ENCODE measurements around the gene BTBD16.
A peak's percentile ranks its signal among the peaks of the same experiment; 100 is the strongest.

BTBD16 gene

DNA sequence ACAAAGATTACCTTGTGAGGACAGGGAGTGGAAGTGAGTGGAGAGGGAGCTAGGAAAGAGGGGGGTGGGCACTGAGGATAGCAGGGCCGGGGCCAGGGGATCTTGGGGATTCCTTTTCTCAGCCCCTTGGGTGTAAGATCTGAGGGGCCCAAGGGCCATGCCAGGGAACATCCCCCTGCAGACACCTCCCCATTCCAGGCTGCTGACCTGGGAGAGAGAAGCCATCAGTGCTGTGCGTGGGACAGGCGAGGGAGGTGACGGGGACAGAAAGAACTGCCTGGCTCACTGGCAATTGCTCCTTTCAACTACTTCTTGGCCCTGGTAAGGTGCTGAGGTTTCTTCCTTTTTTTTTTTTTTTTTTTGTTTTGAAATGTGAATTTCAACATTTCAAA is 12.0 kb upstream of the BTBD16 start:
- peak overlapping the region; percentile 3 for H3K18ac ChIP-seq (ENCODE audit: low read length)
- H3K27me3 ChIP-seq (ENCODE audit: control insufficient read depth in 3 of 3, insufficient read depth in 3 of 3, low read depth in 1 of 3, low read length in 3 of 3) = no peaks in the 10 kb centered on the region
- no peak for DNase-seq (ENCODE audit: low spot score)
- H2BK5ac ChIP-seq (ENCODE audit: low read length) = no peak overlapping the region
- H4K91ac ChIP-seq (ENCODE audit: low read depth, low read length, poor library complexity) = no peak overlapping the region
- no CpG with 5 or more reads among the region's 4 CpGs for WGBS, 2 donors (ENCODE audit: extremely low coverage in 2 of 2, insufficient read length in 2 of 2, insufficient replicate concordance in 1 of 2)
- H3K23ac ChIP-seq (ENCODE audit: low read depth, low read length, poor library complexity) = no peak overlapping the region
- peaks cover 0 to 6% of the 10 kb centered on the region in 2 donors for H3K4me1 ChIP-seq (ENCODE audit: control insufficient read depth in 2 of 2, insufficient read depth in 1 of 2, low read depth in 1 of 2, low read length in 2 of 2)
- H2BK15ac ChIP-seq (ENCODE audit: low read length) = no peak overlapping the region
- H3K14ac ChIP-seq (ENCODE audit: low read length) = no peak overlapping the region
- peaks cover 7 to 31% of the 10 kb centered on the region in 2 donors for H3K36me3 ChIP-seq (replicated peaks in 1 of 2; ENCODE audit: control insufficient read depth in 2 of 2, insufficient read depth in 2 of 2, low read length in 2 of 2)
- peaks cover 4 to 24% of the 10 kb centered on the region in 2 donors for H3K9me3 ChIP-seq (replicated peaks in 1 of 2; ENCODE audit: control insufficient read depth in 2 of 2, insufficient read depth in 1 of 2, low read depth in 1 of 2, low read length in 2 of 2)
- no peak overlapping the region for H2AFZ ChIP-seq (ENCODE audit: low read length)
- H3K79me1 ChIP-seq (ENCODE audit: low read depth, low read length) = no peaks in the 10 kb centered on the region
- no peak overlapping the region for H2BK120ac ChIP-seq (ENCODE audit: low read depth, low read length)
- no peak overlapping the region for H3K4me2 ChIP-seq (ENCODE audit: insufficient read depth, low read length, poor library complexity, severe bottlenecking)
- H3K27ac ChIP-seq (replicated peaks; ENCODE audit: low read length) = no peak overlapping the region
- H4K8ac ChIP-seq (ENCODE audit: low read depth, low read length) = no peak overlapping the region
- no peak overlapping the region for H3K9ac ChIP-seq (ENCODE audit: low read depth, low read length, poor library complexity)
- no peak overlapping the region for H2AK5ac ChIP-seq (ENCODE audit: low read depth, low read length)
- H3K4ac ChIP-seq (ENCODE audit: low read length) = no peak overlapping the region
- H3K4me3 ChIP-seq (ENCODE audit: low read length in 2 of 2) = no peak overlapping the region
- no peak overlapping the region for H2BK12ac ChIP-seq (ENCODE audit: low read length)

DNA sequence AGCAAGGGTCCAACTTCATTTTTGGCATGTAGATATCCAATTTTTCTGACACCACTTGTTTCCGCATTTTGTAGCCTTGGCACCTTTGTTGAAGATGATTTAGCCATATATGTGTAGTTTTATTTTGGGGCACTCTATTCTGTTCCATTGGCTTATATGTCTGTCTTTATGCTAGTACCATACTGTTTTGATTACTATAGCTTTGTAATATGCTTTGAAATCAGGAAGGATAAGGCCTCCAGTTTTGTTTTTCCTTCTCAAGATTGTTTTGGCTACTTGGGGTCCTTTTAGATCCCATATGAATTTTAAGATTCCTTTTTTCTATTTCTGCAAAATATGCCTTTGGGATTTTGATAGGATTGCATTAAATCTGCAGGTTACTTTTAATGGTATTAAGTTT is 9.5 kb upstream of the BTBD16 start:
- H2BK5ac ChIP-seq (ENCODE audit: low read length) = no peak overlapping the region
- H3K27me3 ChIP-seq (ENCODE audit: control insufficient read depth in 3 of 3, insufficient read depth in 3 of 3, low read depth in 1 of 3, low read length in 3 of 3) = no peaks in the 10 kb centered on the region
- no peak overlapping the region for H3K18ac ChIP-seq (ENCODE audit: low read length)
- H3K4me3 ChIP-seq (ENCODE audit: low read length in 2 of 2) = no peak overlapping the region
- WGBS, 2 donors (ENCODE audit: extremely low coverage in 2 of 2, insufficient read length in 2 of 2, insufficient replicate concordance in 1 of 2) = no CpG with 5 or more reads among the region's 1 CpG
- no peak overlapping the region for H2BK120ac ChIP-seq (ENCODE audit: low read depth, low read length)
- no peak overlapping the region for H3K23ac ChIP-seq (ENCODE audit: low read depth, low read length, poor library complexity)
- H3K4me1 ChIP-seq (ENCODE audit: control insufficient read depth in 2 of 2, insufficient read depth in 1 of 2, low read depth in 1 of 2, low read length in 2 of 2) = peaks cover 0 to 6% of the 10 kb centered on the region in 2 donors
- no peak overlapping the region for H2AK5ac ChIP-seq (ENCODE audit: low read depth, low read length)
- H2AFZ ChIP-seq (ENCODE audit: low read length) = no peak overlapping the region
- H3K4me2 ChIP-seq (ENCODE audit: insufficient read depth, low read length, poor library complexity, severe bottlenecking) = no peak overlapping the region
- H3K9me3 ChIP-seq (replicated peaks in 1 of 2; ENCODE audit: control insufficient read depth in 2 of 2, insufficient read depth in 1 of 2, low read depth in 1 of 2, low read length in 2 of 2) = peaks cover 4 to 25% of the 10 kb centered on the region in 2 donors
- H4K91ac ChIP-seq (ENCODE audit: low read depth, low read length, poor library complexity) = no peak overlapping the region
- no peak overlapping the region for H4K8ac ChIP-seq (ENCODE audit: low read depth, low read length)
- DNase-seq (ENCODE audit: low spot score) = no peak
- no peak overlapping the region for H3K4ac ChIP-seq (ENCODE audit: low read length)
- H3K79me1 ChIP-seq (ENCODE audit: low read depth, low read length) = no peaks in the 10 kb centered on the region
- no peak overlapping the region for H3K9ac ChIP-seq (ENCODE audit: low read depth, low read length, poor library complexity)
- no peak overlapping the region for H3K27ac ChIP-seq (replicated peaks; ENCODE audit: low read length)
- H2BK12ac ChIP-seq (ENCODE audit: low read length) = no peak overlapping the region
- H2BK15ac ChIP-seq (ENCODE audit: low read length) = no peak overlapping the region
- peaks cover 4 to 6% of the 10 kb centered on the region in 2 donors for H3K36me3 ChIP-seq (replicated peaks in 1 of 2; ENCODE audit: control insufficient read depth in 2 of 2, insufficient read depth in 2 of 2, low read length in 2 of 2)
- H3K14ac ChIP-seq (ENCODE audit: low read length) = no peak overlapping the region

DNA sequence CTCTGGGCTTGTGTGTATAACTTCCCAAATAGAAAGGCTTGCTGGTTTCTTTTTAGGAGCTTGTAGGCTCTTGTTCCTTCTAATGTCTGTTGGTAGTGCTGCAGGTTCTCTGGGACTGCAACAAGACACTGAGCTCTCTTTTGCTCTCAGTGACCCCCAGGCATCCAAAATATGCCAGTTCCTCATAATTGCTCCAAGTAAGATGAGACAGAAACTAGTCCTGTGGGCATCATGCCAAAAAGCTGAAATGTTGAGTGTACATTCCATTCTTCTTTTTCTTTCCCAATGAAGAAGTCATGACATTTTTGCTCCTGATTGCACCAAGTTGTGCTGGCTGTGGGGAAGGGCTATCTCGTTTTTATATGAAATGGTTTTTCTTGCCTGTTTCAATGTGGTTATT is 7.1 kb upstream of the BTBD16 start:
- Histone ChIP-seq H2BK120ac (ENCODE audit: low read depth, low read length) (no peak overlapping the region), H3K36me3 (replicated peaks in 1 of 2; ENCODE audit: control insufficient read depth in 2 of 2, insufficient read depth in 2 of 2, low read length in 2 of 2) (peaks cover 0 to 4% of the 10 kb centered on the region in 2 donors), H3K4me3 (ENCODE audit: low read length in 2 of 2) (no peak overlapping the region), H2BK15ac (ENCODE audit: low read length) (no peak overlapping the region), H2AK5ac (ENCODE audit: low read depth, low read length) (no peak overlapping the region), H3K4me1 (ENCODE audit: control insufficient read depth in 2 of 2, insufficient read depth in 1 of 2, low read depth in 1 of 2, low read length in 2 of 2) (no peaks in the 10 kb centered on the region), H3K9me3 (replicated peaks in 1 of 2; ENCODE audit: control insufficient read depth in 2 of 2, insufficient read depth in 1 of 2, low read depth in 1 of 2, low read length in 2 of 2) (peaks cover 4 to 25% of the 10 kb centered on the region in 2 donors), H3K4ac (ENCODE audit: low read length) (no peak overlapping the region), H3K9ac (ENCODE audit: low read depth, low read length, poor library complexity) (no peak overlapping the region), H2BK5ac (ENCODE audit: low read length) (no peak overlapping the region), H2BK12ac (ENCODE audit: low read length) (no peak overlapping the region), H3K79me1 (ENCODE audit: low read depth, low read length) (no peaks in the 10 kb centered on the region), H3K27ac (replicated peaks; ENCODE audit: low read length) (no peak overlapping the region), H3K23ac (ENCODE audit: low read depth, low read length, poor library complexity) (no peak overlapping the region), H4K91ac (ENCODE audit: low read depth, low read length, poor library complexity) (no peak overlapping the region), H3K18ac (ENCODE audit: low read length) (no peak overlapping the region), H2AFZ (ENCODE audit: low read length) (no peak overlapping the region), H4K8ac (ENCODE audit: low read depth, low read length) (no peak overlapping the region), H3K27me3 (ENCODE audit: control insufficient read depth in 3 of 3, insufficient read depth in 3 of 3, low read depth in 1 of 3, low read length in 3 of 3) (no peaks in the 10 kb centered on the region), H3K14ac (ENCODE audit: low read length) (no peak overlapping the region), H3K4me2 (ENCODE audit: insufficient read depth, low read length, poor library complexity, severe bottlenecking) (no peak overlapping the region)
- WGBS, 2 donors (ENCODE audit: extremely low coverage in 2 of 2, insufficient read length in 2 of 2, insufficient replicate concordance in 1 of 2) = no CpG with 5 or more reads among the region's 1 CpG
- no peak for DNase-seq (ENCODE audit: low spot score)

DNA sequence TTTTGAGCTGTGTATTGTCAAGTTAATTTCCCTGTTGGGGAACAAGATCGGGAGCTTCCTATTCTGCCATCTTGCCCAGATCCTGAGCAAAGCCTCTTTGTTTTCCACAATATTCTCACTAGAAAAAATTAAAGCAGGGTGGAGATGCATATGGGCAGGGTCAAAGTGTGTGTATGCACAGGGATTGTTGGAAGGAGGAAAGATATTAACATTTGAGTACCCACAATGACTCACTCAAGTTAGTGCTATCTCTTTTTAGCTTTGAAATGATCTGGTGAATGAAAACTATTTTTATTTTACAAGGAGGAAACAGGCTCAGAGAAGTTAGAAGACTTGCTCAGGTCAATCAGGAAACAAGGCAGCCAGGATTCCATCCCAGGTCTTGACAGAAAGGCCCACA is 6.7 kb upstream of the BTBD16 start:
- H2BK120ac ChIP-seq (ENCODE audit: low read depth, low read length) = no peak overlapping the region
- no peak for DNase-seq (ENCODE audit: low spot score)
- H3K27me3 ChIP-seq (ENCODE audit: control insufficient read depth in 3 of 3, insufficient read depth in 3 of 3, low read depth in 1 of 3, low read length in 3 of 3) = no peaks in the 10 kb centered on the region
- H2BK12ac ChIP-seq (ENCODE audit: low read length) = no peak overlapping the region
- H2BK15ac ChIP-seq (ENCODE audit: low read length) = no peak overlapping the region
- no peak overlapping the region for H3K18ac ChIP-seq (ENCODE audit: low read length)
- no peak overlapping the region for H3K23ac ChIP-seq (ENCODE audit: low read depth, low read length, poor library complexity)
- H3K4me1 ChIP-seq (ENCODE audit: control insufficient read depth in 2 of 2, insufficient read depth in 1 of 2, low read depth in 1 of 2, low read length in 2 of 2) = no peaks in the 10 kb centered on the region
- no peak overlapping the region for H2BK5ac ChIP-seq (ENCODE audit: low read length)
- H3K36me3 ChIP-seq (replicated peaks in 1 of 2; ENCODE audit: control insufficient read depth in 2 of 2, insufficient read depth in 2 of 2, low read length in 2 of 2) = peaks cover 0 to 4% of the 10 kb centered on the region in 2 donors
- H3K27ac ChIP-seq (replicated peaks; ENCODE audit: low read length) = no peak overlapping the region
- no CpG with 5 or more reads among the region's 1 CpG for WGBS, 2 donors (ENCODE audit: extremely low coverage in 2 of 2, insufficient read length in 2 of 2, insufficient replicate concordance in 1 of 2)
- no peak overlapping the region for H2AFZ ChIP-seq (ENCODE audit: low read length)
- H4K91ac ChIP-seq (ENCODE audit: low read depth, low read length, poor library complexity) = no peak overlapping the region
- H3K14ac ChIP-seq (ENCODE audit: low read length) = no peak overlapping the region
- H3K4ac ChIP-seq (ENCODE audit: low read length) = no peak overlapping the region
- no peak overlapping the region for H3K4me3 ChIP-seq (ENCODE audit: low read length in 2 of 2)
- H3K4me2 ChIP-seq (ENCODE audit: insufficient read depth, low read length, poor library complexity, severe bottlenecking) = no peak overlapping the region
- H3K79me1 ChIP-seq (ENCODE audit: low read depth, low read length) = no peaks in the 10 kb centered on the region
- no peak overlapping the region for H2AK5ac ChIP-seq (ENCODE audit: low read depth, low read length)
- no peak overlapping the region for H3K9ac ChIP-seq (ENCODE audit: low read depth, low read length, poor library complexity)
- peaks cover 4 to 25% of the 10 kb centered on the region in 2 donors for H3K9me3 ChIP-seq (replicated peaks in 1 of 2; ENCODE audit: control insufficient read depth in 2 of 2, insufficient read depth in 1 of 2, low read depth in 1 of 2, low read length in 2 of 2)
- no peak overlapping the region for H4K8ac ChIP-seq (ENCODE audit: low read depth, low read length)

Measured in neuronal stem cell (in vitro differentiated cells).